ENCODE measurements around the gene B4GALT4.
"Not testable (repeated sequence)": the region's sequence is repeated elsewhere in the genome, so short reads cannot be mapped to it uniquely, and the experiment has no call there.

B4GALT4 gene

GRCh38 chr3:119240591-119241434, at the start of gene B4GALT4:
Gene B4GALT4, minus strand, starts transcription at chr3:119240878. Its CDS starts 10,779 bp downstream, at chr3:119230099.
- DNase-seq (ENCODE audit: low read depth in 2 of 2): peak; percentile 68 to 69

- no peak for DNase-seq (ENCODE audit: low read depth in 2 of 2)
These were observed 48.7 kb upstream of the B4GALT4 start for GRCh38 chr3:119289404-119289770.

GRCh38 chr3:119288669-119289403, 48.2 kb upstream of the B4GALT4 start:
- no peak for DNase-seq (ENCODE audit: low read depth in 2 of 2)

- DNase-seq (ENCODE audit: low read depth in 2 of 2): no peak
These were observed 39.0 kb upstream of the B4GALT4 start for GRCh38 chr3:119279584-119280243.

- DNase-seq (ENCODE audit: low read depth in 2 of 2): no peak
These were observed 38.5 kb upstream of the B4GALT4 start for GRCh38 chr3:119279101-119279554.

GRCh38 chr3:119276680-119277079, 36.0 kb upstream of the B4GALT4 start:
- DNase-seq (ENCODE audit: low read depth in 2 of 2): no peak

- not testable (repeated sequence) for DNase-seq (ENCODE audit: low read depth in 2 of 2)
These were observed 29.5 kb upstream of the B4GALT4 start for GRCh38 chr3:119270212-119270611.

GRCh38 chr3:119261055-119261454, 20.4 kb upstream of the B4GALT4 start:
- DNase-seq (ENCODE audit: low read depth in 2 of 2): no peak

GRCh38 chr3:119259821-119260220, 19.1 kb upstream of the B4GALT4 start:
- no peak for DNase-seq (ENCODE audit: low read depth in 2 of 2)

- DNase-seq (ENCODE audit: low read depth in 2 of 2): no peak
These were observed 18.2 kb upstream of the B4GALT4 start for GRCh38 chr3:119258915-119259314.

GRCh38 chr3:119257654-119258410, 17.2 kb upstream of the B4GALT4 start:
- DNase-seq (ENCODE audit: low read depth in 2 of 2): no peak

GRCh38 chr3:119257111-119257510, 16.4 kb upstream of the B4GALT4 start:
- no peak for DNase-seq (ENCODE audit: low read depth in 2 of 2)

- DNase-seq (ENCODE audit: low read depth in 2 of 2): no peak
These were observed 14.5 kb upstream of the B4GALT4 start for GRCh38 chr3:119255214-119255613.

- no peak for DNase-seq (ENCODE audit: low read depth in 2 of 2)
These were observed 5.1 kb upstream of the B4GALT4 start for GRCh38 chr3:119245778-119246177.

GRCh38 chr3:119243712-119244111, 3.0 kb upstream of the B4GALT4 start:
- DNase-seq (ENCODE audit: low read depth in 2 of 2): no peak

GRCh38 chr3:119243058-119243529, 2.4 kb upstream of the B4GALT4 start:
- not testable (repeated sequence) for DNase-seq (ENCODE audit: low read depth in 2 of 2)

- not testable (repeated sequence) for DNase-seq (ENCODE audit: low read depth in 2 of 2)
These were observed 1.8 kb upstream of the B4GALT4 start for GRCh38 chr3:119242387-119243057.

GRCh38 chr3:119240101-119240590, 532 bp downstream of the B4GALT4 start:
- peak in 1 of 2 donors; percentile 8 for DNase-seq (ENCODE audit: low read depth in 2 of 2)

- DNase-seq (ENCODE audit: low read depth in 2 of 2): no peak
These were observed 1.4 kb downstream of the B4GALT4 start for GRCh38 chr3:119239206-119239820.

- DNase-seq (ENCODE audit: low read depth in 2 of 2): no peak
These were observed 2.3 kb downstream of the B4GALT4 start for GRCh38 chr3:119238363-119238762.

All from stimulated activated CD8-positive, alpha-beta memory T cell treated with anti-CD3 and anti-CD28 coated beads, Interleukin-15, amount 100 ng/mL, for 48 hours (primary cell).